ENCODE results near the gene FOXD4L5. TPM values are rescaled to one million over a fixed set of nuclear protein-coding genes. Genes with fewer than 3 reads are reported as not detected.
"Not testable (repeated sequence)": the region's sequence is repeated elsewhere in the genome, so short reads cannot be mapped to it uniquely, and the experiment has no call there.

FOXD4L5 gene
- total RNA-seq = under 0.01 TPM in 1 of 2 replicates, not detected in the other

DNA sequence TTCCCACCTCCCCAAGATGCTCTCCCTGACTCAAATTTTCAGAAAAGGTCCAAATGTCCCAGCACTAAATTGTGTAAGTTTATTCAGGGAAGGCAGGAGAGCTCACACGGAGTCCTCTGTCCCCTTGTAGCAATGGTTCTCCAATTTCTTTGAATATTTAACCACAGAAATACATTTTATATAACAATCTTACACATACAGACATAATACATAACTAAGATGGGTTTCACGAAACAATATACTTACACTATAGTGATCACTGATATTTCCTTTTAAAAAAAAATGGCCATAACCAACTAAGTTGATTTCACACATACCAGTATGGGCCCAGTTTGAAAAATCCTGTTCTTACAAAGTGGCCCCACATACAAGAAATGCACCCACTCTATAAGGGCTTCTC is at the start of gene FOXD4L5:
Gene FOXD4L5, minus strand, starts transcription at position 101 of the 400 bp plus-strand sequence. CDS start 832 bp downstream, outside the sequence.
- DNase-seq (ENCODE audit: low read depth); H3K4me3 ChIP-seq (ENCODE audit: low read depth, low read length): not testable (repeated sequence)

DNA sequence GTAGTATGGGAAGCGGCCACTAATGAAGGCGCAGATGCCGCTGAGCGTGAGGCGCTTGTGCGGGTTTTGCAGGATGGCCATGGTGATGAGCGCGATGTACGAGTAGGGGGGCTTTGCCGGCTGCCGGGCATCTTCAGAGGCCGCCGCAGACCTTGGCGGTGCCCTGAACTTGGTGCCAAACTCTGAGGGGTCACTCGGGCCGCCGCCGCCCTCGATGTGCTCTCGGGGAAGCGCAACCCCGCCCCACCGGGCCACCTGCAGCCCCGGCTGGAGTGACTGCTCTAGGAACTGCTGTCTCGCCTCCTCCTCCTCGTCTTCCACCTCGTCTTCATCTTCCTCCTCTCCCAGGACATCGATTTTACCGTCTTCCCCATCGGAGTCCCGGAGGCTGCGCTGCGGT is 1.1 kb downstream of the FOXD4L5 start:
- not testable (repeated sequence) for H3K4me3 ChIP-seq (ENCODE audit: low read depth, low read length); DNase-seq (ENCODE audit: low read depth)

DNA sequence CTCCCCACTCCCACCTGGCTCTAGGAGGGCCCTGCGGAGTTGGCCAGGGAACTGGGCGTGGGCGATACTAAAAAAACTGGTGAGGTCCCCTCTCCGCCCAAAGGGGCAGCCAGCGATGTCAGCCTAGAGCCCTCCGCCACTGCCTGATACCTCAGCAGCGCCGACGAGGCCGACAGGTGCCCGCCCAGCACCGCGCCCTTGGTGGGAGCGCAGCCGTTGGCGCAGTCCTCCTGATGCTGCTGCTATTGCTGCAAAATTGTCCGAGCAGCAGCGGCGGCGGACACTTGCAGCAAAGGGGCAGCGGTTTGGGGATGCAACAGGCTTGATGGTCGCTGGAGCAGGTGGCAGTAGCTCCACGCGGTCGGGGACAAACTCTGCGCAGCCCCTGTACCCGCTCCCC is 2.0 kb downstream of the FOXD4L5 start:
- not testable (repeated sequence) for DNase-seq (ENCODE audit: low read depth); H3K4me3 ChIP-seq (ENCODE audit: low read depth, low read length)

Small RNA genes lying within 50 kb of the gene (small RNA-seq; reads per million reads assigned to genes)
- not detected for gene IGKV1OR9-1

Data from fibroblast of villous mesenchyme (primary cell).